NCI-H526 (cell line): ENCODE measurements around the gene OR6Q1.
"Not testable (repeated sequence)": the region's sequence is repeated elsewhere in the genome, so short reads cannot be mapped to it uniquely, and the experiment has no call there.

ENCODE experiments used
- DNase-seq, 2 experiments: peaks; one replicate each; lab custom pipeline; 2025; lab: John Stamatoyannopoulos, UW

The OR6Q1 gene

GRCh38 chr11:58030653-58031052 lies at the start of gene OR6Q1:
TSS of gene OR6Q1 (plus strand) at chr11:58030953. CDS start at chr11:58030953, 0 bp downstream.
- no peak for DNase-seq

- no peak for DNase-seq
Measured at GRCh38 chr11:57981536-57981935, 49.2 kb upstream of the OR6Q1 start.

GRCh38 chr11:57982776-57983175 lies 48.0 kb upstream of the OR6Q1 start:
- DNase-seq: no peak

- no peak for DNase-seq
Measured at GRCh38 chr11:57983191-57983590, 47.6 kb upstream of the OR6Q1 start.

- not testable (repeated sequence) for DNase-seq
Measured at GRCh38 chr11:57999523-57999922, 31.2 kb upstream of the OR6Q1 start.

GRCh38 chr11:58000021-58000420 lies 30.7 kb upstream of the OR6Q1 start:
- DNase-seq: not testable (repeated sequence)

- DNase-seq: no peak
Measured at GRCh38 chr11:58000699-58001098, 30.1 kb upstream of the OR6Q1 start.

GRCh38 chr11:58003036-58003435 lies 27.7 kb upstream of the OR6Q1 start:
- no peak for DNase-seq

- no peak for DNase-seq
Measured at GRCh38 chr11:58003591-58003990, 27.2 kb upstream of the OR6Q1 start.

- DNase-seq: no peak
Measured at GRCh38 chr11:58004664-58005063, 26.1 kb upstream of the OR6Q1 start.

- no peak for DNase-seq
Measured at GRCh38 chr11:58006940-58007339, 23.8 kb upstream of the OR6Q1 start.

GRCh38 chr11:58011771-58012170 lies 19.0 kb upstream of the OR6Q1 start:
- no peak for DNase-seq

GRCh38 chr11:58023435-58023931 lies 7.3 kb upstream of the OR6Q1 start, which contains the start of gene OR9Q1:
TSS of gene OR9Q1 (plus strand) at chr11:58023881. CDS start at chr11:58179445, 155,564 bp downstream.
- DNase-seq: no peak

- DNase-seq: no peak
Measured at GRCh38 chr11:58024601-58025091, 6.1 kb upstream of the OR6Q1 start.

GRCh38 chr11:58027341-58027740 lies 3.4 kb upstream of the OR6Q1 start:
- DNase-seq: no peak

GRCh38 chr11:58028687-58029411 lies 1.9 kb upstream of the OR6Q1 start:
- no peak for DNase-seq

GRCh38 chr11:58034471-58034870 lies 3.7 kb downstream of the OR6Q1 start:
- DNase-seq: no peak

GRCh38 chr11:58039589-58039988 lies 8.8 kb downstream of the OR6Q1 start:
- DNase-seq: no peak

GRCh38 chr11:58043379-58043778 lies 12.6 kb downstream of the OR6Q1 start:
- DNase-seq: no peak

GRCh38 chr11:58046231-58046630 lies 15.5 kb downstream of the OR6Q1 start:
- DNase-seq: no peak

GRCh38 chr11:58047818-58048217 lies 17.1 kb downstream of the OR6Q1 start:
- no peak for DNase-seq

GRCh38 chr11:58055806-58056401 lies 25.2 kb downstream of the OR6Q1 start:
- DNase-seq: no peak

- no peak for DNase-seq
Measured at GRCh38 chr11:58057481-58057880, 26.7 kb downstream of the OR6Q1 start.
